ENCODE measurements around the gene FAM221B.

- no peak for TF ChIP-seq CTCF (conservative IDR thresholded peaks at IDR 0.05; ENCODE audit: low read depth, low read length)
- no peak for TF ChIP-seq EZH2 (IDR thresholded peaks at IDR 0.05; ENCODE audit: borderline replicate concordance, low read depth, low read length, poor library complexity, severe bottlenecking)
These were observed 29.7 kb downstream of the FAM221B start for GRCh38 chr9:35798658-35799374.
